HG03521 (cell line): ENCODE data around the gene SSH2.

Source experiments
- ATAC-seq: cut with Tn5 transposase; IDR thresholded peaks from one replicate; pipeline ENCODE4 v1.9.1; 2021; ENCODE audit warnings: mild to moderate bottlenecking, moderate library complexity; ENCODE audit not compliant: unreplicated experiment

The SSH2 gene

GRCh38 chr17:29592850-29593551 lies 337.0 kb downstream of the SSH2 start, which contains the start of gene ANKRD13B:
Gene ANKRD13B, plus strand, starts transcription at chr17:29593132. Its CDS starts 490 bp downstream, at chr17:29593622.
- no peak for ATAC-seq

- no peak for ATAC-seq
Observed at GRCh38 chr17:29591737-29592608, 338.1 kb downstream of the SSH2 start.

GRCh38 chr17:29591146-29591736 lies 338.8 kb downstream of the SSH2 start:
- no peak for ATAC-seq

- ATAC-seq = no peak
Observed at GRCh38 chr17:29590411-29591145, 339.4 kb downstream of the SSH2 start.

GRCh38 chr17:29589524-29590410 lies 340.3 kb downstream of the SSH2 start, which contains the start of gene GIT1:
Gene GIT1, minus strand, starts transcription at chr17:29589648. Its CDS starts 270 bp downstream, at chr17:29589378.
- ATAC-seq = peak; percentile 70

GRCh38 chr17:29588562-29589411 lies 341.2 kb downstream of the SSH2 start:
- ATAC-seq = peak; percentile 9

GRCh38 chr17:29588017-29588561 lies 341.9 kb downstream of the SSH2 start:
- ATAC-seq = no peak

GRCh38 chr17:29587591-29587990 lies 342.4 kb downstream of the SSH2 start:
- ATAC-seq = no peak

GRCh38 chr17:29586676-29587469 lies 343.2 kb downstream of the SSH2 start:
- no peak for ATAC-seq

- no peak for ATAC-seq
Observed at GRCh38 chr17:29585080-29585751, 344.8 kb downstream of the SSH2 start.

GRCh38 chr17:29584452-29585079 lies 345.5 kb downstream of the SSH2 start:
- ATAC-seq = no peak

GRCh38 chr17:29583324-29584248 lies 346.4 kb downstream of the SSH2 start:
- no peak for ATAC-seq

GRCh38 chr17:29582772-29583171 lies 347.3 kb downstream of the SSH2 start:
- ATAC-seq = no peak

- ATAC-seq = no peak
Observed at GRCh38 chr17:29582254-29582765, 347.7 kb downstream of the SSH2 start.

- no peak for ATAC-seq
Observed at GRCh38 chr17:29581583-29582253, 348.3 kb downstream of the SSH2 start.
